ENCODE results near the gene NALCN. TPM values are rescaled to one million over a fixed set of nuclear protein-coding genes. Genes with fewer than 3 reads are reported as not detected.

NALCN gene
- total RNA-seq: 1 to 10 TPM in 2 of 4 donors, under 1 TPM in 2; 0.12 to 2.0 (median 0.66) TPM

DNA sequence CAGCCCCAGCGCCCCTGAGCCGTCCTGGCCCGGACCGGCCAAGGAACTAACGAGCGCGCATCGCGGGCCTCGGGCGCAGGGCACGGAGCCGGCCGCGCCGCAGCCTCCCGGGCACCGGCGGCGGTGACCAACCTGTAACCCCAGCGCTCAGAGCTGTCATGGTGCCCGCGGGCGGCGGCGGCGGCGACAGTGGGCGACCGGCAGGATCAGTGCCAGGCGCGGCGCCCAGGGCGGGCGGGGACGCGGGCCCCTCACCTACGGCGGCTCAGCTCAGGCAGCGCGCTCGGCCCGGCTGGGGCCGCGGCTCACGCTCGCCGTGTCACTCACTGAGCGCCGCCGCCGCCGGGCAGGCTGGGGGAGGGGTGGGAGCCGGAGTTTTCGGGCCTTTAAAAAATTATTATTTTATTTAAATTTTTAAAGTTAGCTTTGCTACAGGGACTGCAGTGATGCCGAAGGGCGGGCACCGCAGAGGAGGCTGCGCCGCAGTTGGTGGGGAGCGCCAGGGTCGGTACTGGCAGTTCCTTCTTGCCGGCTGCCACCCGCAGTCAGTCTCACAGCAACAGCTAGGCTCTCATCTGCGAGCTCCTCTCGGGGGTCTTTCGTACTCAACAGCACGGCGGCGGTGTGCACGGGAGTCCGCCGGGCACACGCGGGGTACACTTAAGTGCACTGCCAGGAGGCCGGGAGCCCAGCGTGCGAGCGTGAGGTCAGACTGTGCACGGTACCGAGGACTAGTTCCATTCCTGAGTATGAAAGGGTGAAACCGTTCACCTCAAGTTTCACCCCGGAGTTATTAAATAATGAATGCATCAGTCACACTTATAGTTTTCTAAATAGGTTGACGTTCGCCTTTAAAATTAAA lies at the start of gene NALCN:
Gene NALCN (minus strand): TSS at position 328 of the 862 bp plus-strand sequence. CDS start 17,382 bp downstream, outside the sequence.
- Histone ChIP-seq H3K27ac (peak within 1 kb of the TSS in 1 of 4 donors; percentile 32), H3K4me1 (peaks cover 0 to 16% (median 0%) of the 10 kb centered on the region in 3 donors), H3K9me3 (no peaks in the 10 kb centered on the region), H3K36me3 (no peaks in the 10 kb centered on the region), H3K4me3 (peak within 1 kb of the TSS; percentile 11 to 57), H3K27me3 (peaks cover 41% of the 10 kb centered on the region)
- TF ChIP-seq POLR2AphosphoS5 (IDR thresholded peaks at IDR 0.05): no peak
- TF ChIP-seq, protein P1, sequence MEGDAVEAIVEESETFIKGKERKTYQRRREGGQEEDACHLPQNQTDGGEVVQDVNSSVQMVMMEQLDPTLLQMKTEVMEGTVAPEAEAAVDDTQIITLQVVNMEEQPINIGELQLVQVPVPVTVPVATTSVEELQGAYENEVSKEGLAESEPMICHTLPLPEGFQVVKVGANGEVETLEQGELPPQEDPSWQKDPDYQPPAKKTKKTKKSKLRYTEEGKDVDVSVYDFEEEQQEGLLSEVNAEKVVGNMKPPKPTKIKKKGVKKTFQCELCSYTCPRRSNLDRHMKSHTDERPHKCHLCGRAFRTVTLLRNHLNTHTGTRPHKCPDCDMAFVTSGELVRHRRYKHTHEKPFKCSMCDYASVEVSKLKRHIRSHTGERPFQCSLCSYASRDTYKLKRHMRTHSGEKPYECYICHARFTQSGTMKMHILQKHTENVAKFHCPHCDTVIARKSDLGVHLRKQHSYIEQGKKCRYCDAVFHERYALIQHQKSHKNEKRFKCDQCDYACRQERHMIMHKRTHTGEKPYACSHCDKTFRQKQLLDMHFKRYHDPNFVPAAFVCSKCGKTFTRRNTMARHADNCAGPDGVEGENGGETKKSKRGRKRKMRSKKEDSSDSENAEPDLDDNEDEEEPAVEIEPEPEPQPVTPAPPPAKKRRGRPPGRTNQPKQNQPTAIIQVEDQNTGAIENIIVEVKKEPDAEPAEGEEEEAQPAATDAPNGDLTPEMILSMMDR (IDR thresholded peaks at IDR 0.05): no peak
- TF ChIP-seq EP300 (IDR thresholded peaks at IDR 0.05): no peak
- TF ChIP-seq POLR2A (IDR thresholded peaks at IDR 0.05): no peak
- WGBS, 2 donors (ENCODE audit: low coverage in 1 of 2): 7 to 35% methylated on average over 4 to 12 of the region's 85 CpGs
- ATAC-seq: peak; percentile 65

DNA sequence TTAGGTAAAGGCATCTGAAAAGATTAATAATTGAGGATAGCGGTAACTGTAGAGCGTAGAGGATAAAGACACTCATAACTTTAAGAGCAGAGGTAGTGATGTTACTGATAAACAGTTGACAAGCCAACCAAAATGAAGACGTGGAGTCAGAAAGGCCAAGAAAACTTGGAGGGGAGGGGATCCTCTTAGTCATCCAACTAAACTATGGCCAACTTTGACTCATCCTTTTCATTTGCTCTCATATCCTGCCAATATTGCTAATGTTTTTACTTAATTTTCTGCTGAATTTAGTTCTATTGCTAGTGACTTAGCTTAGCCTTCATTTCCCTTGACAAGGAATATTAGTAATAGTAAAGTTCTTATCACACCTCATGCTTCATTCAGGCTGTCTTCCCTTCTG lies 49.6 kb upstream of the NALCN start:
- ATAC-seq: no peak
- TF ChIP-seq EP300 (IDR thresholded peaks at IDR 0.05) (no peak), POLR2A (IDR thresholded peaks at IDR 0.05) (no peak), POLR2AphosphoS5 (IDR thresholded peaks at IDR 0.05) (no peak)
- TF ChIP-seq, protein P1 (IDR thresholded peaks at IDR 0.05): no peak
- WGBS, 2 donors (ENCODE audit: low coverage in 1 of 2): 32 to 50% methylated on average over 3 of the region's 3 CpGs
- H3K27ac ChIP-seq: no peak overlapping the region
- H3K27me3 ChIP-seq: no peaks in the 10 kb centered on the region
- no peaks in the 10 kb centered on the region for H3K9me3 ChIP-seq
- H3K4me3 ChIP-seq: no peak overlapping the region
- H3K4me1 ChIP-seq: no peaks in the 10 kb centered on the region
- H3K36me3 ChIP-seq: no peaks in the 10 kb centered on the region

DNA sequence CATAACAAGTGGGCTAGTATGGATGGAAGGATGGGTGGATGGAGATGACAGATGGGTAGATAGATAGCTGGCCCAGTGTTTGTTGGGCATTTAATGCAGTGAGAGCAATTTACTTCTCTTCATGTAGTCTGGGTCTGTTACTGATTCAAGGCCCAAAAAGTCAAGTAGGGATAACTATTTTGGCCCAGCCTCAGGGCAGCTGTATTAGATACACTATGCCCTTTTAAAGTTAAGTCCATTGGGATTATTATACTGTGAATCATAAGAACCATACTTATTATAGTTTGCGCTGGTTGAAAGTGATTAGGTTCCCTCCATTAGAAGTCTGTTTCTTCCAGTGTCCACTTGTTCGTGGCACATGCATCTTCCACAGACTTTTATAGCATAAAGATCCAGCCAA lies 40.9 kb upstream of the NALCN start:
- no peak for TF ChIP-seq POLR2AphosphoS5 (IDR thresholded peaks at IDR 0.05)
- TF ChIP-seq EP300 (IDR thresholded peaks at IDR 0.05): no peak
- TF ChIP-seq POLR2A (IDR thresholded peaks at IDR 0.05): no peak
- TF ChIP-seq, protein P1 (IDR thresholded peaks at IDR 0.05): no peak
- H3K27me3 ChIP-seq: peaks cover 13% of the 10 kb centered on the region
- H3K4me1 ChIP-seq: peaks cover 0 to 13% (median 0%) of the 10 kb centered on the region in 3 donors
- no peak overlapping the region for H3K27ac ChIP-seq
- 83 to 95% methylated on average over 2 of the region's 2 CpGs for WGBS, 2 donors (ENCODE audit: low coverage in 1 of 2)
- no peaks in the 10 kb centered on the region for H3K36me3 ChIP-seq
- no peaks in the 10 kb centered on the region for H3K9me3 ChIP-seq
- H3K4me3 ChIP-seq: no peak overlapping the region
- no peak for ATAC-seq

DNA sequence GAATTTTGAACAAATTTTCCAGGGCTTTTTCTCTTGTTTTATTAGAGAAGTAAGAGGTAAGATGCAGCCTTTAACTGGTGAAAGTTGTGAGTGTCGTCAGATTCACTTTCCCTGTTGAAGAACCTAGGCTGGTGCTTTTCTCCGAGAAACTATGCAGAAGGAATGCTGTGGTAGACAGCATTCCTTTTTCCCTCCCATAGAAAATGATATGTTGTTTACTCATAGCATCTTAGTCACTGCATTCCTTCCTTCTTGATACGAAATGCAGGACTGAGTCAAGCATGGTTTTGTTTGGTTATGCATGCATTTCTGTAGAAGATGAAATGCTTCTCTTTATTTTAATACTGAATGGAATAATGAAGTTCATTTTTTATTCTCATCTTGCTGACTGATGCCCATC lies 39.6 kb upstream of the NALCN start:
- H3K36me3 ChIP-seq: no peaks in the 10 kb centered on the region
- ATAC-seq: no peak
- H3K9me3 ChIP-seq: no peaks in the 10 kb centered on the region
- H3K4me3 ChIP-seq: no peak overlapping the region
- WGBS, 2 donors (ENCODE audit: low coverage in 1 of 2): 21 to 40% methylated on average over 1 to 3 of the region's 3 CpGs
- peaks cover 16% of the 10 kb centered on the region for H3K27me3 ChIP-seq
- peaks cover 0 to 13% (median 0%) of the 10 kb centered on the region in 3 donors for H3K4me1 ChIP-seq
- TF ChIP-seq, protein P1 (IDR thresholded peaks at IDR 0.05): no peak
- no peak overlapping the region for H3K27ac ChIP-seq

DNA sequence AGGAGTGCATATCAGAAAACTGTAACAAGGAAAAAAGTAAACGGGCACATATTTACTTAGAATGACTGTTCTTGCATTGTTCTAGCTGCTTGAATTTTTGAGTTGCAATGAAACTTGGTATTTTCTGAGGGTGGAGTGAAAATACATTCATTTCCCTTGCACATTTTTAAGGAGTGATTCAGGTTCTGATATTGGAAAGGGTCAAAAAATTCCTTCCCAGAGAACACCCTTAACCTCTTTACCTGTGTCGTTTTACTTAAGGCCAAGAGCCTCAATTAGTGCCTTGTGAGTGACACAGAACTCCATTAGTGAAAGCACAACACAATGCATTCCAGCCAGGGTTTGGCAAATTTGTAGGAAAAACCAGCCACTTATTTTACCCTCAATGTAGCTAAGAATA lies 38.5 kb upstream of the NALCN start:
- Histone ChIP-seq H3K4me3 (no peak overlapping the region), H3K36me3 (no peaks in the 10 kb centered on the region), H3K27me3 (peaks cover 16% of the 10 kb centered on the region), H3K9me3 (no peaks in the 10 kb centered on the region), H3K27ac (no peak overlapping the region), H3K4me1 (peaks cover 0 to 13% (median 0%) of the 10 kb centered on the region in 3 donors)
- ATAC-seq: no peak
- TF ChIP-seq EP300 (IDR thresholded peaks at IDR 0.05) (no peak), POLR2A (IDR thresholded peaks at IDR 0.05) (no peak), POLR2AphosphoS5 (IDR thresholded peaks at IDR 0.05) (no peak)
- 71 to 73% methylated on average over 2 of the region's 2 CpGs for WGBS, 2 donors (ENCODE audit: low coverage in 1 of 2)

All from gastroesophageal sphincter (tissue), 4 donors.